GM12878 (cell line): Measurements from ENCODE around the gene GCC1.

Experiments used
- CBX5 ChIP-seq: sonication (generic); IDR thresholded peaks from 2 replicates; pipeline ENCODE4 v1.6.1; 2016; ENCODE audit warnings: low read depth, moderate library complexity, mild to moderate bottlenecking, inconsistent platforms
- KDM1A ChIP-seq: fragments of 200-600 bp; sonication (generic); IDR thresholded peaks from 2 replicates; pipeline ENCODE4 v1.6.1; 2016; ENCODE audit warnings: borderline replicate concordance
- SIN3A ChIP-seq: IDR thresholded peaks from 2 replicates; pipeline ENCODE4 v1.6.1; 2012; ENCODE audit warnings: low read depth, low read length, improper control_type of control experiment
- SIX5 ChIP-seq: IDR thresholded peaks from 2 replicates; pipeline ENCODE4 v1.6.1; 2011; ENCODE audit warnings: mild to moderate bottlenecking, low read depth, low read length, moderate library complexity; ENCODE audit not compliant: severe bottlenecking
- ZNF274 ChIP-seq: IDR thresholded peaks from one replicate; pipeline ENCODE4 v1.8.0; 2011; ENCODE audit not compliant: insufficient read length, insufficient read depth
- ZZZ3 ChIP-seq: IDR thresholded peaks from 2 replicates; pipeline ENCODE4 v1.6.1; 2011; ENCODE audit warnings: low read depth; ENCODE audit not compliant: control insufficient read depth, insufficient read length

GRCh38 chr7:127578711-127579275 is 6.6 kb downstream of the GCC1 start:
- TF ChIP-seq CBX5 (no peak), SIX5 (no peak), KDM1A (no peak), ZNF274 (no peak), ZZZ3 (no peak), SIN3A (no peak)
